IMR-90 (cell line): ENCODE measurements around the gene CERT1. TPM values are rescaled to one million over a fixed set of nuclear protein-coding genes. Genes with fewer than 3 reads are reported as not detected.

Experiments used
- ATAC-seq: fragments of 200-7000 bp; cut with Tn5 transposase; 2 replicates; pipeline ENCODE4 v1.9.1; 2020; ENCODE audit warnings: low read depth, mild to moderate bottlenecking, moderate library complexity
- BruUV-seq: library from RNA; stranded (reverse); fragments of 400-500 nt; replicated peaks from 2 replicates; lab custom pipeline; 2021; lab: Mats Ljungman, UMichigan
- CTCF ChIA-PET: fragments of 300-600 bp; formaldehyde crosslinking; extraction: SDS; loops from one replicate; lab custom pipeline; 2021; ENCODE audit warnings: antibody characterized with exemption; lab: Yijun Ruan, JAX
- POLR2A ChIA-PET: fragments of 300-600 bp; sonication (Branson Sonifier 250); formaldehyde crosslinking; loops from one replicate; lab custom pipeline; 2022; ENCODE audit warnings: antibody characterized with exemption; ENCODE audit not compliant: unreplicated experiment; lab: Charles Lee
- DNase-seq: peaks from one replicate; pipeline ENCODE4 v3.0.0; 2013
- H2AFZ ChIP-seq: replicated peaks from 2 replicates; pipeline ENCODE3; 2013; ENCODE audit warnings: low read length, mild to moderate bottlenecking; ENCODE audit not compliant: poor library complexity
- H2AK5ac ChIP-seq: 2 replicates; pipeline ENCODE4 v1.6.1; 2013; ENCODE audit warnings: low read depth, low read length, inconsistent platforms
- H2AK9ac ChIP-seq: replicated peaks from 2 replicates; pipeline ENCODE3; 2013; ENCODE audit warnings: mild to moderate bottlenecking, low read depth, low read length, moderate library complexity; ENCODE audit not compliant: poor library complexity
- H2BK120ac ChIP-seq: 2 replicates; pipeline ENCODE4 v1.6.1; 2013; ENCODE audit warnings: low read depth, low read length, inconsistent platforms
- H2BK15ac ChIP-seq: 3 replicates; pipeline ENCODE4 v1.6.1; 2013; ENCODE audit warnings: low read depth, low read length, inconsistent platforms
- H2BK20ac ChIP-seq: 2 replicates; pipeline ENCODE4 v1.6.1; 2013; ENCODE audit warnings: low read depth, mild to moderate bottlenecking, inconsistent platforms, low read length, moderate library complexity
- H2BK5ac ChIP-seq: 2 replicates; pipeline ENCODE4 v1.6.1; 2013; ENCODE audit warnings: mild to moderate bottlenecking, low read depth, low read length, inconsistent platforms; ENCODE audit not compliant: poor library complexity, severe bottlenecking
- H3K14ac ChIP-seq: replicated peaks from 2 replicates; pipeline ENCODE4 v1.6.1; 2013; ENCODE audit warnings: low read depth, low read length, inconsistent platforms
- H3K18ac ChIP-seq: 2 replicates; pipeline ENCODE4 v1.6.1; 2013; ENCODE audit warnings: low read depth, low read length, control low read depth
- H3K23ac ChIP-seq: 2 replicates; pipeline ENCODE4 v1.6.1; 2013; ENCODE audit warnings: low read depth, low read length, inconsistent platforms
- H3K27ac ChIP-seq: 2 replicates; pipeline ENCODE4 v1.5.1; 2013; ENCODE audit warnings: mild to moderate bottlenecking, control low read depth, low read length; ENCODE audit not compliant: insufficient read depth
- H3K27me3 ChIP-seq: 2 replicates; pipeline ENCODE4 v1.6.1; 2013; ENCODE audit warnings: low read length; ENCODE audit not compliant: control insufficient read depth, insufficient read depth
- H3K36me3 ChIP-seq: 2 replicates; pipeline ENCODE4 v1.6.1; 2013; ENCODE audit warnings: low read length, mixed read lengths; ENCODE audit not compliant: control insufficient read depth, insufficient read depth
- H3K4ac ChIP-seq: 2 replicates; pipeline ENCODE4 v1.6.1; 2013; ENCODE audit warnings: low read depth, low read length, inconsistent platforms
- H3K4me1 ChIP-seq: 2 replicates; pipeline ENCODE4 v1.6.1; 2013; ENCODE audit warnings: low read length, mixed read lengths; ENCODE audit not compliant: control insufficient read depth, insufficient read depth
- H3K4me2 ChIP-seq: 2 replicates; pipeline ENCODE4 v1.6.1; 2013; ENCODE audit warnings: low read depth, mild to moderate bottlenecking, control low read depth, low read length, moderate library complexity
- H3K4me3 ChIP-seq: 2 replicates; pipeline ENCODE4 v1.5.1; 2013; ENCODE audit warnings: low read depth, mild to moderate bottlenecking, control low read depth, low read length, moderate library complexity; ENCODE audit not compliant: insufficient read depth
- H3K56ac ChIP-seq: 2 replicates; pipeline ENCODE4 v1.6.1; 2013; ENCODE audit warnings: low read length, inconsistent platforms; ENCODE audit not compliant: insufficient read depth; ENCODE audit errors: extremely low read depth
- H3K79me1 ChIP-seq, 2 experiments: 2 replicates each; pipeline ENCODE4 v1.6.1; 2013; ENCODE audit warnings: low read length in 2 of 2, inconsistent platforms in 1 of 2, low read depth in 1 of 2
- H3K9ac ChIP-seq: 2 replicates; pipeline ENCODE4 v1.6.1; 2013; ENCODE audit warnings: low read depth, low read length, control low read depth
- H3K9me1 ChIP-seq: 2 replicates; pipeline ENCODE4 v1.6.1; 2013; ENCODE audit warnings: low read length, inconsistent platforms; ENCODE audit not compliant: insufficient read depth
- H3K9me3 ChIP-seq: 2 replicates; pipeline ENCODE4 v1.6.1; 2013; ENCODE audit warnings: low read length; ENCODE audit not compliant: control insufficient read depth, insufficient read depth
- H4K20me1 ChIP-seq: 2 replicates; pipeline ENCODE4 v1.6.1; 2013; ENCODE audit warnings: low read length, inconsistent platforms; ENCODE audit not compliant: insufficient read depth
- H4K5ac ChIP-seq: 2 replicates; pipeline ENCODE4 v1.6.1; 2013; ENCODE audit warnings: mild to moderate bottlenecking, low read depth, low read length, control low read depth
- H4K8ac ChIP-seq, 2 experiments: 2 replicates each; pipeline ENCODE4 v1.6.1; 2013; ENCODE audit warnings: low read depth in 2 of 2, low read length in 2 of 2, control low read depth in 1 of 2, inconsistent platforms in 1 of 2
- H4K91ac ChIP-seq: 2 replicates; pipeline ENCODE4 v1.6.1; 2013; ENCODE audit warnings: low read depth, low read length, inconsistent platforms; ENCODE audit not compliant: insufficient read depth
- BHLHE40 ChIP-seq: fragments of 150-350 bp; IDR thresholded peaks from 2 replicates; pipeline ENCODE4 v1.6.1; 2016; ENCODE audit warnings: mild to moderate bottlenecking, low read depth, low read length
- CEBPB ChIP-seq: IDR thresholded peaks from 2 replicates; pipeline ENCODE4 v1.6.1; 2012; ENCODE audit warnings: low read depth, low read length, improper control_type of control experiment
- FOS ChIP-seq: fragments of 150-350 bp; IDR thresholded peaks from 2 replicates; pipeline ENCODE4 v1.6.1; 2016; ENCODE audit warnings: low read depth, low read length
- MAZ ChIP-seq: IDR thresholded peaks from 2 replicates; pipeline ENCODE4 v1.6.1; 2012; ENCODE audit warnings: low read depth, mild to moderate bottlenecking, low read length, improper control_type of control experiment, moderate library complexity, borderline replicate concordance
- MXI1 ChIP-seq: IDR thresholded peaks from 2 replicates; pipeline ENCODE4 v1.6.1; 2012; ENCODE audit warnings: low read depth, mild to moderate bottlenecking, low read length, moderate library complexity, borderline replicate concordance
- RFX5 ChIP-seq: IDR thresholded peaks from 2 replicates; pipeline ENCODE4 v1.8.0; 2012; ENCODE audit warnings: low read depth, mild to moderate bottlenecking, low read length, moderate library complexity
- SMC3 ChIP-seq: fragments of 150-350 bp; IDR thresholded peaks from 2 replicates; pipeline ENCODE4 v1.6.1; 2016; ENCODE audit warnings: low read depth, mild to moderate bottlenecking, antibody characterized with exemption, low read length, moderate library complexity
- WGBS, 2 experiments: methylation state at CpG; one replicate each; pipeline versions ENCODE4 v1.1.5 to v1.1.7; 2013; ENCODE audit warnings: missing lambda C conversion rate in 2 of 2; ENCODE audit not compliant: insufficient read length in 1 of 2; ENCODE audit errors: extremely low coverage in 2 of 2; 5-methylcytosine and 5-hydroxymethylcytosine counted together
- dilution Hi-C: fragments of 300-500 bp; cut with HindIII; formaldehyde crosslinking; loops from one replicate; pipeline ENCODE4 v1.14.3; 2018; ENCODE audit warnings: low sequenced_read_pairs; ENCODE audit not compliant: unreplicated experiment
- in situ Hi-C: fragments of 300-500 bp; cut with MboI; formaldehyde crosslinking; loops from 3 replicates; pipeline ENCODE4 v1.14.3; 2019; ENCODE audit warnings: low sequenced_read_pairs, inconsistent platforms, mixed read lengths
- intact Hi-C: fragments of 100-400 bp; cut with micrococcal nuclease; formaldehyde crosslinking; loops from 2 replicates; pipeline ENCODE4 v1.10.0; 2022
- polyA plus RNA-seq, 3 experiments: library from polyadenylated mRNA; depleted of rRNA; stranded (reverse); fragments of >200 nt; gene quantifications; 2 replicates each; pipeline ENCODE4 v1.2.3, GENCODE V29; 2012; ENCODE audit warnings: low replicate concordance in 1 of 3
- total RNA-seq: library from RNA; depleted of rRNA; stranded (reverse); fragments of >200 nt; gene quantifications from 2 replicates; pipeline ENCODE4 v1.2.3, GENCODE V29; 2012
- TF ChIP-seq, protein P1 (sequence below): fragments of 150-350 bp; IDR thresholded peaks from 2 replicates; pipeline ENCODE4 v1.6.1; 2017; ENCODE audit warnings: mild to moderate bottlenecking, antibody characterized with exemption, low read length, low read depth

Gene CERT1
- total and polyA plus RNA-seq, 2 of the 4 experiments (the other 2 are of a cell fraction) = 7.2 TPM

DNA sequence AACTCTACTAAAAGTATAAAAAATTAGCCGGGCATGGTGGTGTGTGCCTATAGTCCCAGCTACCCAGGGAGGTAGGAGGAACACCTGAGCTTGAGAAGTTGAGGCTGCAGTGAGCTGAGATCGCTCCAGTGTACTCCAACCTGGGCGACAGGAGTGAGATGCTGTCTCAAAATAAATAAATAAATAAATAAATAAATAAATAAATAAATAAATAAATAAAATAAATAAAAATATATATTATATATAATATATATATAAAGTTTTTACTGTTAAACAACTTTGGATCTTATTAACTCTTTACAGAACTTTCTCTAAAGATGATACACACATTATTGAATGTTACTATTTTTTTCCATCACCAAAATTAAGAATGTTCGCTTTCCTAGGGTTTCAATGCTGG lies 136.0 kb downstream of the CERT1 start:
- H3K18ac ChIP-seq = no peak overlapping the region
- no CpG with 5 or more reads among the region's 4 CpGs for WGBS, 2 experiments
- H2BK5ac ChIP-seq = no peak overlapping the region
- dilution Hi-C loops = no loop called here
- no peak overlapping the region for H4K91ac ChIP-seq
- no peaks in the 10 kb centered on the region for H3K9me1 ChIP-seq
- TF ChIP-seq RFX5 (no peak), CEBPB (no peak), MAZ (no peak), MXI1 (no peak), SMC3 (no peak), FOS (no peak), BHLHE40 (no peak)
- TF ChIP-seq, protein P1, sequence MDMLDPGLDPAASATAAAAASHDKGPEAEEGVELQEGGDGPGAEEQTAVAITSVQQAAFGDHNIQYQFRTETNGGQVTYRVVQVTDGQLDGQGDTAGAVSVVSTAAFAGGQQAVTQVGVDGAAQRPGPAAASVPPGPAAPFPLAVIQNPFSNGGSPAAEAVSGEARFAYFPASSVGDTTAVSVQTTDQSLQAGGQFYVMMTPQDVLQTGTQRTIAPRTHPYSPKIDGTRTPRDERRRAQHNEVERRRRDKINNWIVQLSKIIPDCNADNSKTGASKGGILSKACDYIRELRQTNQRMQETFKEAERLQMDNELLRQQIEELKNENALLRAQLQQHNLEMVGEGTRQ = no peak
- no peaks in the 10 kb centered on the region for H3K4me1 ChIP-seq
- H3K9me3 ChIP-seq = no peaks in the 10 kb centered on the region
- H2BK120ac ChIP-seq = no peak overlapping the region
- no peak overlapping the region for H3K27ac ChIP-seq
- ATAC-seq (no peak), DNase-seq (no peak)
- peaks cover 16% of the 10 kb centered on the region for H3K36me3 ChIP-seq
- H3K4me3 ChIP-seq = no peak overlapping the region
- H3K27me3 ChIP-seq = no peaks in the 10 kb centered on the region
- in situ Hi-C loops = loop anchor here (25.0 kb wide), 1 partner anchor 312 kb away; no protein-coding TSS in a partner anchor
- no peak overlapping the region for H2AK9ac ChIP-seq
- intact Hi-C loops = no loop called here
- no peak overlapping the region for H4K8ac ChIP-seq
- no peaks in the 10 kb centered on the region for H4K20me1 ChIP-seq
- ChIA-PET CTCF (interaction anchor here (0.6 to 0.7 kb wide), 2 partner anchors 13 to 799 kb away, joined by 3 to 5 read pairs; no protein-coding TSS in a partner anchor), POLR2A (no interaction called here)
- no peak overlapping the region for H3K4me2 ChIP-seq
- H3K4ac ChIP-seq = no peak overlapping the region
- H3K9ac ChIP-seq = no peak overlapping the region
- no peaks in the 10 kb centered on the region for H3K79me1 ChIP-seq
- no peak overlapping the region for H4K5ac ChIP-seq
- H3K23ac ChIP-seq = no peak overlapping the region
- no peak overlapping the region for H2BK20ac ChIP-seq
- H2BK15ac ChIP-seq = no peak overlapping the region
- BruUV-seq = no TSS peak
- H3K14ac ChIP-seq = no peak overlapping the region
- no peak overlapping the region for H2AFZ ChIP-seq
- no peak overlapping the region for H2AK5ac ChIP-seq
- no peak overlapping the region for H3K56ac ChIP-seq
